Ishikawa (cell line): Measurements from ENCODE around the gene RAB6B.

Experiments
- CEBPB ChIP-seq: IDR thresholded peaks from 2 replicates; pipeline ENCODE4 v1.6.1; 2012
- CREB1 ChIP-seq: IDR thresholded peaks from 2 replicates; pipeline ENCODE4 v1.6.1; 2012; ENCODE audit warnings: low read depth
- EGR1 ChIP-seq: IDR thresholded peaks from 2 replicates; pipeline ENCODE4 v1.6.1; 2012
- EP300 ChIP-seq: IDR thresholded peaks from 2 replicates; pipeline ENCODE4 v1.6.1; 2012; ENCODE audit warnings: borderline replicate concordance
- FOXM1 ChIP-seq: IDR thresholded peaks from 2 replicates; pipeline ENCODE4 v1.6.1; 2012; ENCODE audit warnings: low read depth, borderline replicate concordance
- NFIC ChIP-seq: IDR thresholded peaks from 2 replicates; pipeline ENCODE4 v1.6.1; 2012
- RAD21 ChIP-seq: IDR thresholded peaks from 2 replicates; pipeline ENCODE4 v1.6.1; 2012; ENCODE audit warnings: low read depth
- REST ChIP-seq: IDR thresholded peaks from 2 replicates; pipeline ENCODE4 v1.6.1; 2012; ENCODE audit warnings: low read depth, mild to moderate bottlenecking
- TAF1 ChIP-seq: IDR thresholded peaks from 2 replicates; pipeline ENCODE4 v1.6.1; 2012; ENCODE audit warnings: low read depth, mild to moderate bottlenecking
- TCF12 ChIP-seq: IDR thresholded peaks from 2 replicates; pipeline ENCODE4 v1.6.1; 2012; ENCODE audit warnings: low read depth
- TEAD4 ChIP-seq: IDR thresholded peaks from 2 replicates; pipeline ENCODE4 v1.6.1; 2012
- USF1 ChIP-seq: IDR thresholded peaks from 2 replicates; pipeline ENCODE4 v1.6.1; 2012
- YY1 ChIP-seq: IDR thresholded peaks from 2 replicates; pipeline ENCODE4 v1.6.1; 2012; ENCODE audit warnings: low read depth
- ZBTB7A ChIP-seq: IDR thresholded peaks from 2 replicates; pipeline ENCODE4 v1.6.1; 2012; ENCODE audit warnings: low read depth
- TF ChIP-seq, protein P1 (sequence below): IDR thresholded peaks from 2 replicates; pipeline ENCODE4 v1.6.1; 2012

The RAB6B gene

GRCh38 chr3:133941415-133941821 is 45.7 kb upstream of the RAB6B start:
- TF ChIP-seq, protein P1, sequence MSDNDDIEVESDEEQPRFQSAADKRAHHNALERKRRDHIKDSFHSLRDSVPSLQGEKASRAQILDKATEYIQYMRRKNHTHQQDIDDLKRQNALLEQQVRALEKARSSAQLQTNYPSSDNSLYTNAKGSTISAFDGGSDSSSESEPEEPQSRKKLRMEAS, result no peak
- no peak for TF ChIP-seq EGR1

DNA sequence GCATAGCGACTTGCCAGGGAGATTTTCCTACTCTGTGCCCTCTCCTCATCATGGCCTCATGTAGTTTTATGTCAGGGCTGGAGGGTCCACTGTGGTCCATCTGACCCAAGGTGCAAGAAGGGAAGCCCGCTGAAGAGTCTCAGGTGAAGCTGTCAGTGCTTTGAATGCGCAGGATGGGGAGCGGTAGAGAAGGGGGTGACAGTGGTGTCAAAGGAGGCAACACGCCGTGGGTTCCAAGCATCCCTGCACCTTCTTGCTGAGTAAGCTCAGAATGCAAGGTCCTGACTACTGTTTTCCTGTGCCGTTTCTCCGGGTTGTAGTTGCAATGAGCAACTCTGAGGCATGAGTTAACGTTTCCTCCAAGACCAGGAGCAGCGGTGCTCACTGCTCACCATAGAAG is 44.9 kb upstream of the RAB6B start:
- TF ChIP-seq CREB1, result no peak
- TF ChIP-seq ZBTB7A, result no peak
- no peak for TF ChIP-seq YY1
- TF ChIP-seq NFIC, result no peak

DNA sequence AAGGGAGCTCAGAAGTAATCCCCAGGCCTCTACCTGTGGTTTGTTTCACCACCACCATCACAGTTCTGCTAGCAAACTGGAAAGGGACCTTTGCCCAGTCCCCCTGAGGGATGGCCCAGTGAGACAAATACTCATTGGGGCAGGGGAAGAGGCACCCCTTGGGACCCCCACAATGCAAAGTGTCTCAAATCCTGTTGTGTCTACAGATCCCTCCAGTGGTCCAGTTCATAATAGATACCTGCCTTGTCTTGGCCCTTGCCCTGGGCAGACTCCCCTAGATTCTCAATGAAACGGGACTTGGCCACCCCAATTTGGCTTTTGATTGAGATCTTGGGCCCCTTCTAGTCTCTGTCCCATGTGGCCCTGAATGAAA is 43.8 kb upstream of the RAB6B start:
- no peak for TF ChIP-seq EGR1
- TF ChIP-seq NFIC, result no peak
- TF ChIP-seq RAD21, result no peak
- no peak for TF ChIP-seq USF1
- TF ChIP-seq TAF1, result no peak
- no peak for TF ChIP-seq EP300
- TF ChIP-seq ZBTB7A, result no peak
- TF ChIP-seq CREB1, result no peak
- no peak for TF ChIP-seq TCF12
- TF ChIP-seq, protein P1, result no peak
- no peak for TF ChIP-seq YY1
- TF ChIP-seq FOXM1, result no peak
- no peak for TF ChIP-seq CEBPB
- TF ChIP-seq TEAD4, result no peak
- TF ChIP-seq REST, result no peak

DNA sequence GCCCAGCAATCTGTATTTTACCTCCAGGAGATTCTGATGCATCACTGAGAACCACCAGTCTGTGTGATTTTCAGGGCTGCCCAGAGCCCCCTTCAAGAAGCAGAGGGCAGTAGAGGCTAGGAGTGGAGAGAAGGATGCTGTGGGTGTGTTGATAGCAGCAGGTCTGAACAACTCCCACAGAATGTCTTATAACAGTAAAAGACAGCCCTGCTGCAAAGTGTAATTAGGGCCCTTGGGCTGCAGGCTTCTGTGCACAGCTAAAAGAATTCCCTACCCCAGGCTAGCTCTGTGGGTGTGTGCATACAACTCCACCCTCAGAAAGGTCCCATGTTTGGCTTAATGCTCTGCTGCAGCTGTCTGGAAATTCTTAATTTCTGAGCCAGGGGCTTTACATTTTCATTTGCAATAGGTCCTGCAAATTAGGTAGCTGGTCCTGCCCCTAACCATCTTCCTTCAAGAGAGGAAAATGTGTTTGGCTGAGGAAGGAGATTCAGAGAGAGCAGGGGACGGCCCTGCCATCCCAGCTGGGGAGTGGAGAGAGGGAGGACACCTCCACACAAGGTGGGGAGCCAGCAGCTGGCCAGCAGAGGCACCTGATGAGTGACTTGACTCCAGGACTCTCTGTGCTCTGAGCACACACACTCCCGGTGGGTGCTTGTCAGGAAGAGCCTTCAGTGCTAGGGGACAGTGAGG is 43.2 kb upstream of the RAB6B start:
- TF ChIP-seq TEAD4 (no peak), EP300 (no peak), TCF12 (no peak), TAF1 (no peak), CREB1 (no peak), REST (no peak), RAD21 (peak; percentile 13; the same call in 1 of the 2 replicates), CEBPB (no peak), ZBTB7A (no peak)

DNA sequence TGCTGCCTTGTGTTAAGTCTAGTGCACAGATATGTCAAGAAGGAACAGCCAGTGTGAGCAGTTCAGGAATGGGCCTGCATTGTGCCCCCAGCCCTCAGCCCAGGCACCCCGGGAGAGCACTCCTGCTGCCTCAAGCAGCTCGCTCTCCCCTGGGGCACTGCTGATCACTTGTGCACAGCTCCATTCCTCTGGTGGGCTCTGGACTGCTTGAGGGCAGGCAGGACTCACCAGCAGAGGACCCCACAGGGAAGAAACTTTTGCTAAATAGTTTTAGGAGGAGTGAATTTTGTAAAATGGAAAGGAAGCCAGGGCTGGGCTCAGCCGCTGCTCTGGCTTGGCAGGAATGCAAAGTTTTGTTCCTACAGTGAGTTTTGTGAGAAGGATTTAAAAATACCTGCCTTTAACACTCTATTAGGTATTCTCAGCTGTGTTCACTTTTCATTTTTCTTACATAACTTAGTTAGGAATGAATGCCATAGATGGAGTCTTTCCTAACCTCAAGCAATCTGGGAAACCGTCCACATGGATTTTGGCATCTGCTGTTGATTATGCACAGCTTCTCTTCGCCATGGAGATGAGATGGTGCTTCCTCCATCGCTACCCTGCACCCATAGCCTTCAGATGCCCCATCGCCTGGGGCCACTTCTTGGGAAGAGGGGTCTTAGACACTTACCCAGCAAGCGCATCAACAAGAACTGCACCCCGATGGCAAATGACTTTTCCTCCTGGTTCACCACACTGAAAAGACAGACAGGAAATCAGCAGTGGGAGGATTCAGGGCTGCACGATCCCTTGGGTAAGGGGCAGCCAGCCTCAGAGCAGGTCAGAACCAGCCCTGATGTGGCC is 42.3 kb upstream of the RAB6B start:
- no peak for TF ChIP-seq EP300
- no peak for TF ChIP-seq TEAD4

GRCh38 chr3:133937061-133937686 is 41.5 kb upstream of the RAB6B start:
- TF ChIP-seq RAD21 (no peak), EGR1 (no peak), FOXM1 (no peak), CEBPB (no peak)
- TF ChIP-seq, protein P1, result no peak
